ENCODE measurements around the gene TBX15.

GRCh38 chr1:118983558-118984041 lies 4.5 kb downstream of the TBX15 start:
- TF ChIP-seq CTCF (IDR thresholded peaks at IDR 0.05): no peak
- TF ChIP-seq EZH2 (IDR thresholded peaks at IDR 0.05): peak; percentile 12
- no peak for TF ChIP-seq EZH2phosphoT487 (IDR thresholded peaks at IDR 0.05)
